ENCODE measurements around the gene DNM1.

Gene DNM1

GRCh38 chr9:128253140-128253990 is 50.2 kb downstream of the DNM1 start:
- DNase-seq, result no peak

- DNase-seq, result no peak
These were observed 50.8 kb downstream of the DNM1 start for GRCh38 chr9:128253991-128254346.

GRCh38 chr9:128254362-128254761 is 51.2 kb downstream of the DNM1 start:
- no peak for DNase-seq

GRCh38 chr9:128254855-128255759 is 51.9 kb downstream of the DNM1 start:
- DNase-seq, result no peak

GRCh38 chr9:128257086-128257825 is 54.1 kb downstream of the DNM1 start:
- DNase-seq, result no peak

- DNase-seq, result no peak
These were observed 54.7 kb downstream of the DNM1 start for GRCh38 chr9:128257907-128258306.

- no peak for DNase-seq
These were observed 55.1 kb downstream of the DNM1 start for GRCh38 chr9:128258326-128258725.

- DNase-seq, result no peak
These were observed 56.0 kb downstream of the DNM1 start for GRCh38 chr9:128259156-128259555.

- no peak for DNase-seq
These were observed 57.2 kb downstream of the DNM1 start for GRCh38 chr9:128260340-128260739.

- DNase-seq, result no peak
These were observed 59.5 kb downstream of the DNM1 start for GRCh38 chr9:128262687-128263086.

GRCh38 chr9:128265348-128265847 is 62.2 kb downstream of the DNM1 start:
- DNase-seq, result no peak

- DNase-seq, result no peak
These were observed 63.9 kb downstream of the DNM1 start for GRCh38 chr9:128266868-128267590.

GRCh38 chr9:128271112-128271511 is 67.9 kb downstream of the DNM1 start:
- no peak for DNase-seq

- DNase-seq, result no peak
These were observed 68.3 kb downstream of the DNM1 start for GRCh38 chr9:128271512-128271911.

GRCh38 chr9:128274245-128274644 is 71.1 kb downstream of the DNM1 start:
- no peak for DNase-seq

- DNase-seq, result peak; percentile 21
These were observed 72.2 kb downstream of the DNM1 start, which contains the start of gene GOLGA2 for GRCh38 chr9:128275198-128276007. TSS of gene GOLGA2 (minus strand) at chr9:128276007. CDS start at chr9:128275976, 31 bp downstream.

GRCh38 chr9:128276008-128276573 is 72.9 kb downstream of the DNM1 start, which contains the start of gene SWI5:
TSS of gene SWI5 (plus strand) at chr9:128276276.
- peak; percentile 91 for DNase-seq

- peak; percentile 40 for DNase-seq
These were observed 73.5 kb downstream of the DNM1 start for GRCh38 chr9:128276574-128277270.

GRCh38 chr9:128279088-128280073 is 76.2 kb downstream of the DNM1 start:
- DNase-seq, result peak; percentile 60
